Trophoblast cell (in vitro differentiated cells and primary cell): ENCODE results near the gene SLC1A3.
A peak's percentile ranks its signal among the peaks of the same experiment; 100 is the strongest.

Experiments
- DNase-seq, 2 donors: peaks; one replicate each; pipeline ENCODE4 v3.0.0-alpha.2; 2016
- H2AFZ ChIP-seq: 2 replicates; pipeline ENCODE4 v1.6.1; 2013; ENCODE audit warnings: low read length, moderate library complexity, mild to moderate bottlenecking; ENCODE audit not compliant: insufficient read depth, poor library complexity
- H2AK5ac ChIP-seq: 2 replicates; pipeline ENCODE4 v1.6.1; 2013; ENCODE audit warnings: mild to moderate bottlenecking, low read length
- H2BK120ac ChIP-seq: 2 replicates; pipeline ENCODE4 v1.6.1; 2013; ENCODE audit warnings: low read length, mild to moderate bottlenecking, moderate library complexity; ENCODE audit not compliant: insufficient read depth, poor library complexity
- H2BK12ac ChIP-seq: 2 replicates; pipeline ENCODE4 v1.6.1; 2013; ENCODE audit warnings: mild to moderate bottlenecking, low read length, moderate library complexity
- H2BK5ac ChIP-seq: 2 replicates; pipeline ENCODE4 v1.6.1; 2013; ENCODE audit warnings: low read length, low read depth, moderate library complexity, mild to moderate bottlenecking; ENCODE audit not compliant: poor library complexity
- H3K14ac ChIP-seq: 2 replicates; pipeline ENCODE4 v1.6.1; 2013; ENCODE audit warnings: mild to moderate bottlenecking, low read length
- H3K18ac ChIP-seq: 2 replicates; pipeline ENCODE4 v1.6.1; 2013; ENCODE audit warnings: mild to moderate bottlenecking, low read length
- H3K23ac ChIP-seq: 2 replicates; pipeline ENCODE4 v1.6.1; 2013; ENCODE audit warnings: low read length
- H3K27ac ChIP-seq: 2 replicates; pipeline ENCODE4 v1.5.1; 2013; ENCODE audit warnings: low read depth, mild to moderate bottlenecking, inconsistent platforms, low read length, moderate library complexity
- H3K27me3 ChIP-seq: 2 replicates; pipeline ENCODE4 v1.6.1; 2013; ENCODE audit warnings: inconsistent platforms, mild to moderate bottlenecking, low read length, moderate library complexity; ENCODE audit not compliant: insufficient read depth
- H3K36me3 ChIP-seq, 2 experiments: 1 replicate in 1 of 2; 2 replicates in 1 of 2; pipeline ENCODE4 v1.6.1; 2013; ENCODE audit warnings: low read length in 2 of 2, mild to moderate bottlenecking in 2 of 2, moderate library complexity in 1 of 2; ENCODE audit not compliant: insufficient read depth in 2 of 2, control insufficient read depth in 1 of 2
- H3K4ac ChIP-seq: 2 replicates; pipeline ENCODE4 v1.6.1; 2013; ENCODE audit warnings: low read depth, mild to moderate bottlenecking, low read length, moderate library complexity
- H3K4me1 ChIP-seq, 2 experiments: 1 replicate in 1 of 2; 2 replicates in 1 of 2; pipeline ENCODE4 v1.6.1; 2013; ENCODE audit warnings: low read length in 2 of 2, mild to moderate bottlenecking in 2 of 2, moderate library complexity in 1 of 2; ENCODE audit not compliant: insufficient read depth in 2 of 2, control insufficient read depth in 1 of 2
- H3K4me2 ChIP-seq: 2 replicates; pipeline ENCODE4 v1.6.1; 2013; ENCODE audit warnings: inconsistent platforms, mild to moderate bottlenecking, low read length, moderate library complexity
- H3K4me3 ChIP-seq: 2 replicates; pipeline ENCODE4 v1.5.1; 2013; ENCODE audit warnings: mild to moderate bottlenecking, low read depth, low read length, inconsistent platforms
- H3K79me1 ChIP-seq: one replicate; pipeline ENCODE4 v1.6.1; 2013; ENCODE audit warnings: low read length
- H3K79me2 ChIP-seq: 2 replicates; pipeline ENCODE4 v1.6.1; 2013; ENCODE audit warnings: low read length, mild to moderate bottlenecking; ENCODE audit not compliant: control insufficient read depth, insufficient read depth, poor library complexity
- H3K9ac ChIP-seq: 2 replicates; pipeline ENCODE4 v1.6.1; 2013; ENCODE audit warnings: mild to moderate bottlenecking, low read length
- H3K9me3 ChIP-seq: 2 replicates; pipeline ENCODE4 v1.6.1; 2013; ENCODE audit warnings: low read depth, mild to moderate bottlenecking, control low read depth, inconsistent platforms, low read length; ENCODE audit not compliant: insufficient read depth
- H4K12ac ChIP-seq: 2 replicates; pipeline ENCODE4 v1.6.1; 2013; ENCODE audit warnings: low read depth, mild to moderate bottlenecking, low read length, moderate library complexity
- H4K8ac ChIP-seq: 2 replicates; pipeline ENCODE4 v1.6.1; 2013; ENCODE audit warnings: low read depth, mild to moderate bottlenecking, low read length, moderate library complexity
- H4K91ac ChIP-seq: one replicate; pipeline ENCODE4 v1.6.1; 2013; ENCODE audit warnings: low read depth, mild to moderate bottlenecking, low read length, moderate library complexity
- WGBS: extraction: QIAGEN DNeasy Blood & Tissue Kit; methylation state at CpG from one replicate; pipeline ENCODE4 v1.1.7; 2013; ENCODE audit warnings: missing lambda C conversion rate; ENCODE audit not compliant: insufficient read length, insufficient coverage; ENCODE audit errors: extremely low coverage; 5-methylcytosine and 5-hydroxymethylcytosine counted together

SLC1A3 gene

GRCh38 chr5:36599986-36600779 is 6.2 kb upstream of the SLC1A3 start:
- no peak overlapping the region for H4K91ac ChIP-seq
- no peak overlapping the region for H2BK5ac ChIP-seq
- H3K4me3 ChIP-seq = no peak overlapping the region
- H3K4me2 ChIP-seq = no peak overlapping the region
- no peak overlapping the region for H2BK12ac ChIP-seq
- H3K9ac ChIP-seq = no peak overlapping the region
- H3K79me2 ChIP-seq = no peaks in the 10 kb centered on the region
- no peak overlapping the region for H4K12ac ChIP-seq
- H3K18ac ChIP-seq = no peak overlapping the region
- no peaks in the 10 kb centered on the region for H3K36me3 ChIP-seq
- no peak overlapping the region for H3K27ac ChIP-seq
- no peak overlapping the region for H3K14ac ChIP-seq
- H3K79me1 ChIP-seq = no peaks in the 10 kb centered on the region
- H2BK120ac ChIP-seq = no peak overlapping the region
- H3K4ac ChIP-seq = no peak overlapping the region
- DNase-seq = peak in 1 of 2 donors; percentile 63
- H3K4me1 ChIP-seq = no peaks in the 10 kb centered on the region
- no peak overlapping the region for H4K8ac ChIP-seq
- H3K9me3 ChIP-seq = no peaks in the 10 kb centered on the region
- no CpG with 5 or more reads among the region's 6 CpGs for WGBS
- no peak overlapping the region for H2AFZ ChIP-seq
- no peaks in the 10 kb centered on the region for H3K27me3 ChIP-seq
- no peak overlapping the region for H2AK5ac ChIP-seq
- no peak overlapping the region for H3K23ac ChIP-seq

- Histone ChIP-seq H2BK5ac (no peak overlapping the region), H2AFZ (no peak overlapping the region), H2BK12ac (no peak overlapping the region), H3K14ac (no peak overlapping the region), H4K12ac (no peak overlapping the region), H3K4ac (no peak overlapping the region), H3K79me2 (no peaks in the 10 kb centered on the region), H3K9ac (no peak overlapping the region), H3K9me3 (no peaks in the 10 kb centered on the region), H3K27ac (no peak overlapping the region), H3K79me1 (no peaks in the 10 kb centered on the region), H2AK5ac (no peak overlapping the region), H3K4me1 (no peaks in the 10 kb centered on the region), H3K23ac (no peak overlapping the region), H3K4me2 (no peak overlapping the region), H2BK120ac (no peak overlapping the region), H3K36me3 (no peaks in the 10 kb centered on the region), H3K18ac (no peak overlapping the region), H4K91ac (no peak overlapping the region), H3K27me3 (no peaks in the 10 kb centered on the region), H3K4me3 (no peak overlapping the region), H4K8ac (no peak overlapping the region)
- no peak for DNase-seq
- WGBS = no CpG with 5 or more reads among the region's 6 CpGs
Measured at GRCh38 chr5:36600917-36601527, 5.4 kb upstream of the SLC1A3 start.

GRCh38 chr5:36602704-36603321 is 3.6 kb upstream of the SLC1A3 start:
- no peak overlapping the region for H2AK5ac ChIP-seq

GRCh38 chr5:36605241-36605640 is 1.2 kb upstream of the SLC1A3 start:
- no peaks in the 10 kb centered on the region for H3K4me1 ChIP-seq
- H2BK12ac ChIP-seq = no peak overlapping the region
- H4K12ac ChIP-seq = no peak overlapping the region
- H3K79me1 ChIP-seq = peaks cover 4% of the 10 kb centered on the region
- H3K27me3 ChIP-seq = no peaks in the 10 kb centered on the region
- peaks cover 2% of the 10 kb centered on the region for H3K79me2 ChIP-seq
- no peak overlapping the region for H2AK5ac ChIP-seq
- H4K8ac ChIP-seq = no peak overlapping the region
- no peak overlapping the region for H3K4me3 ChIP-seq
- no peak overlapping the region for H4K91ac ChIP-seq
- no peak overlapping the region for H3K23ac ChIP-seq
- H3K9me3 ChIP-seq = no peaks in the 10 kb centered on the region
- H3K9ac ChIP-seq = no peak overlapping the region
- H3K27ac ChIP-seq = no peak overlapping the region
- no peak overlapping the region for H3K4ac ChIP-seq
- H2AFZ ChIP-seq = no peak overlapping the region
- H3K18ac ChIP-seq = no peak overlapping the region
- DNase-seq = no peak
- no peaks in the 10 kb centered on the region for H3K36me3 ChIP-seq
- H3K4me2 ChIP-seq = no peak overlapping the region
- no peak overlapping the region for H2BK120ac ChIP-seq
- no peak overlapping the region for H2BK5ac ChIP-seq
- H3K14ac ChIP-seq = no peak overlapping the region

More at GRCh38 chr5:36602704-36603321, 3.6 kb upstream of the SLC1A3 start:
- no peak overlapping the region for H2BK5ac ChIP-seq
- no peaks in the 10 kb centered on the region for H3K27me3 ChIP-seq
- H2BK12ac ChIP-seq = peak overlapping the region; percentile 51
- DNase-seq = peak; percentile 47 to 53
- no peak overlapping the region for H3K4ac ChIP-seq
- peaks cover 3% of the 10 kb centered on the region for H3K79me1 ChIP-seq
- no peak overlapping the region for H4K8ac ChIP-seq
- H4K91ac ChIP-seq = peak overlapping the region; percentile 1
- no peaks in the 10 kb centered on the region for H3K36me3 ChIP-seq
- no peak overlapping the region for H3K27ac ChIP-seq
- WGBS = no CpG with 5 or more reads among the region's 5 CpGs
- no peaks in the 10 kb centered on the region for H3K9me3 ChIP-seq
- no peak overlapping the region for H3K18ac ChIP-seq
- H3K4me2 ChIP-seq = no peak overlapping the region
- H3K14ac ChIP-seq = no peak overlapping the region
- no peaks in the 10 kb centered on the region for H3K4me1 ChIP-seq
- H3K9ac ChIP-seq = no peak overlapping the region
- no peak overlapping the region for H2BK120ac ChIP-seq
- H2AFZ ChIP-seq = no peak overlapping the region
- no peak overlapping the region for H3K4me3 ChIP-seq
- H4K12ac ChIP-seq = no peak overlapping the region
- H3K79me2 ChIP-seq = peaks cover 2% of the 10 kb centered on the region
- H3K23ac ChIP-seq = no peak overlapping the region
